ENCODE data around the gene PITPNC1. TPM values are rescaled to one million over a fixed set of nuclear protein-coding genes. Genes with fewer than 3 reads are reported as not detected.
"Not testable (repeated sequence)": the region's sequence is repeated elsewhere in the genome, so short reads cannot be mapped to it uniquely, and the experiment has no call there.

PITPNC1 gene
- total RNA-seq, 3 donors from 2014 or later: 11.0 to 17.7 (median 14.8) TPM

DNA sequence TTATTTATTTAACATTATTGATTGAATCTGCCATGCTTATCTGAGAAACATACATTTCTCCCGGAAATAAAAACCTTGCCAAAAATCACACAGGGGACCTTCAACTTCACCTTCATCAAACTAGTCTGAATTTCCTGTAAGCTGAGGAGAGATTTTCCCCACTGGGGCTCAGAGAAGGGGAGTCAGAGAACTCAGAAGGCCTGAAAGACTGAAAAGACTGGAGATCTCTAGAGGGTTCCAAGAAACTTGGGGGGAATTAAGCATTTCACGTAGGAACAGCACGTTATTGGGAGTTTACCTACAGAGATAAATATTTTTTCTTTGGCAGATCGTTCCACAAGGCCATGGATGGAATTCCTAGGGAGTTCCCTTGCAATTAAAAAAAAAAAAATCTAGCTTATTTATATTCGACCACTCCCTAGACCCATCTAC lies 340.1 kb downstream of the PITPNC1 start:
- TF ChIP-seq, protein P1, sequence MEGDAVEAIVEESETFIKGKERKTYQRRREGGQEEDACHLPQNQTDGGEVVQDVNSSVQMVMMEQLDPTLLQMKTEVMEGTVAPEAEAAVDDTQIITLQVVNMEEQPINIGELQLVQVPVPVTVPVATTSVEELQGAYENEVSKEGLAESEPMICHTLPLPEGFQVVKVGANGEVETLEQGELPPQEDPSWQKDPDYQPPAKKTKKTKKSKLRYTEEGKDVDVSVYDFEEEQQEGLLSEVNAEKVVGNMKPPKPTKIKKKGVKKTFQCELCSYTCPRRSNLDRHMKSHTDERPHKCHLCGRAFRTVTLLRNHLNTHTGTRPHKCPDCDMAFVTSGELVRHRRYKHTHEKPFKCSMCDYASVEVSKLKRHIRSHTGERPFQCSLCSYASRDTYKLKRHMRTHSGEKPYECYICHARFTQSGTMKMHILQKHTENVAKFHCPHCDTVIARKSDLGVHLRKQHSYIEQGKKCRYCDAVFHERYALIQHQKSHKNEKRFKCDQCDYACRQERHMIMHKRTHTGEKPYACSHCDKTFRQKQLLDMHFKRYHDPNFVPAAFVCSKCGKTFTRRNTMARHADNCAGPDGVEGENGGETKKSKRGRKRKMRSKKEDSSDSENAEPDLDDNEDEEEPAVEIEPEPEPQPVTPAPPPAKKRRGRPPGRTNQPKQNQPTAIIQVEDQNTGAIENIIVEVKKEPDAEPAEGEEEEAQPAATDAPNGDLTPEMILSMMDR (IDR thresholded peaks at IDR 0.05): no peak
- TF ChIP-seq POLR2A (IDR thresholded peaks at IDR 0.05) (no peak), POLR2AphosphoS5 (IDR thresholded peaks at IDR 0.05) (no peak)
- Histone ChIP-seq H3K4me3 (peak overlapping the region; percentile 75 to 99 (median 94)), H3K27ac (peak overlapping the region; percentile 65 to 93), H3K36me3 (no peaks in the 10 kb centered on the region), H3K4me1 (no peaks in the 10 kb centered on the region), H3K9me3 (no peaks in the 10 kb centered on the region), H3K27me3 (no peaks in the 10 kb centered on the region)
- intact Hi-C loops (cut with DNase I; ENCODE audit: low total_unique reads): no loop called here
- DNase-seq (ENCODE audit: low spot score in 2 of 2): no peak

DNA sequence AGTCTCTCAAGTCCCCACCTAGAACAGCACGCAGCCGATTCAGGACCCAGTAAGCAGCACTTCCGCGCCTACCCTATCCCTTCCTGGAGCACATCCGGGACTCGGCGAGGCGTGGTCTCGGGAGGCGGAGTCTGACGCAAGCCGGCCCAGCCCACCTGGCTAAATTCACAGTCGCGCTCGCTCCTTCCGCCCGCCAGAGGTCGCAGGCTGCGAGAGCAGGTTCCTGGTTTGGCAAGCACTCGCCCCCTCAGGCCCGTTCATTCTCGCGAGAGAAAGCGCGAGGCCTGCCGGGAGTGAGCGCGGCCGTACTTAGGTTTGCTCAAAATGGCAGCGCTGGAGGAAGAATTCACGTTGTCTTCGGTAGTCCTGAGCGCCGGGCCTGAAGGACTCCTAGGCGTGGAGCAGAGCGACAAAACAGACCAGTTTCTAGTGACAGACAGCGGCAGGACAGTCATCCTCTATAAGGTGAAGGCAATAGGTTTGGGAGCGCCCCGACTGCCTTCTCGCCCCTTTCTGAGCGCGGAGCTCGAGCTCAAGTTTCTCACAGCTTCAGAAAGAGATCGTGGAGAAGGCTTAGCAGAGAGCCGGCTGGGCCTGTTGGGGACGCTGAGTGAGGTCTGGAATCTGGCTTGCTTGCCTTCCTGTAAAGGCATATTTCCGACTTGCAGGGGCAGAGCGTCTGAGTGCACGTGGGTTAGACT lies 340.7 kb downstream of the PITPNC1 start, which contains the start of gene NOL11:
NOL11 (plus strand) TSS at position 313 of the 701 bp plus-strand sequence; CDS start at position 325, 12 bp downstream.
- peak within 1 kb of the TSS; percentile 75 to 99 (median 94) for H3K4me3 ChIP-seq
- peak; percentile 97 to 99 for DNase-seq (ENCODE audit: low spot score in 2 of 2)
- H3K36me3 ChIP-seq: no peaks in the 10 kb centered on the region
- TF ChIP-seq POLR2AphosphoS5 (IDR thresholded peaks at IDR 0.05) (peak; percentile 93 to 96 (median 96)), POLR2A (IDR thresholded peaks at IDR 0.05) (peak; percentile 71)
- TF ChIP-seq, protein P1 (IDR thresholded peaks at IDR 0.05): peak; percentile 93 to 98 (median 96)
- peak within 1 kb of the TSS; percentile 85 to 93 for H3K27ac ChIP-seq
- no peaks in the 10 kb centered on the region for H3K4me1 ChIP-seq
- H3K9me3 ChIP-seq: no peaks in the 10 kb centered on the region
- intact Hi-C loops (cut with DNase I; ENCODE audit: low total_unique reads): no loop called here
- no peaks in the 10 kb centered on the region for H3K27me3 ChIP-seq

DNA sequence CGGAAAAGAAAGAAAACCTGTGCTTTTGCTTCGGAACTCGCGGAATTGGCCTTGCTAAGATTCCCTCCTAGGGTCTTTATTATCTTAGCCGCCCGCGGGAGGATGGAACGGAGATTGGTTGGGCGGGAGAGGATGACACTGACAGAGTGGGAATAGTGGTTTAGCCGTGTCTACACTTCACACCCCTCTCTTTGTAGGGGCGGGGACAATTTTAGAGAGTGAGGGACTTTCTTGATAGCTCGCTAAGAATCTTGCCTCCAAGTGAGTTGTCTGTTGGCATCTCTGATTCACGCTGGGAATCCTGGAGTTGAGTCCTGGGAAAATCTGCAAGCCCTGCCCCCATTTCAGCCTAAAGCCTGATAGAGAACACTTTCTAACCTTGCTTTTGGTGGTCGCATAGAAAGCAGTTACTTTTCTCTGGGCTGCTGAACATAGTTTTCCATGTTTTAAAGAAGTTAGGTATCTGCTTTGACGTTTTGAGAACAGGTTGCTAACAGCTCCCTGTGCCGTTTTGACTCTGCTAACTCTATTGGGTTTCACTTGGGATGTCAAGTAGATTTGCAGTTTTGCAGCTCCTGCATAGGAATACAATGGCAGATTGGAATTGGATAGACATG lies 341.4 kb downstream of the PITPNC1 start:
- Histone ChIP-seq H3K27me3 (no peaks in the 10 kb centered on the region), H3K4me1 (no peaks in the 10 kb centered on the region), H3K9me3 (no peaks in the 10 kb centered on the region), H3K27ac (peak overlapping the region; percentile 85 to 93), H3K36me3 (no peaks in the 10 kb centered on the region), H3K4me3 (peak overlapping the region; percentile 75 to 99 (median 94))
- TF ChIP-seq, protein P1 (IDR thresholded peaks at IDR 0.05): no peak
- no peak for TF ChIP-seq POLR2A (IDR thresholded peaks at IDR 0.05)
- no peak for TF ChIP-seq POLR2AphosphoS5 (IDR thresholded peaks at IDR 0.05)
- DNase-seq (ENCODE audit: low spot score in 2 of 2): no peak
- intact Hi-C loops (cut with DNase I; ENCODE audit: low total_unique reads): no loop called here

DNA sequence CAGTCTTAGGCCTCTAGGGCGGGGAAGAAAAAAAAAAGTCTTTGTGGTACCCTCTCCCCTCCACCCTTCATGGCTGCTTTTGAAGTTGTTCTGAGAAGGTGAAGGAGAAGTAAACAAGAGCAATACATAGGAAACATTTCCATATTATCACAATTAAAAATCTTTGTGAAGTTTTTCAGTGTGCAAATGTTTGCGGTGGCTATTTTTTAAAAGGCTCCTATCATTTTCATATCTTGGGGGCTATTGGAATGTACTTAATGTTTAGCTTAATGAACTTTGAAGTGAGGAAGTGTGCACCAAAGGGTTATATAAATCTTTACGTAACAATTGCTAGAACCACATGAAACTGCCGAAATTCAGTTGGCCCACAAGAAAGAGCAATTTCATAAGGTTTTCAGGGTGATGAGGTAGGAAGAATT lies 348.3 kb downstream of the PITPNC1 start:
- H3K27ac ChIP-seq: no peak overlapping the region
- no peak for DNase-seq (ENCODE audit: low spot score in 2 of 2)
- no peaks in the 10 kb centered on the region for H3K4me1 ChIP-seq
- no peaks in the 10 kb centered on the region for H3K27me3 ChIP-seq
- no peak overlapping the region for H3K4me3 ChIP-seq
- H3K36me3 ChIP-seq: peaks cover 4% of the 10 kb centered on the region
- no peak for TF ChIP-seq POLR2A (IDR thresholded peaks at IDR 0.05)
- TF ChIP-seq, protein P1 (IDR thresholded peaks at IDR 0.05): no peak
- TF ChIP-seq POLR2AphosphoS5 (IDR thresholded peaks at IDR 0.05): no peak
- intact Hi-C loops (cut with DNase I; ENCODE audit: low total_unique reads): no loop called here
- H3K9me3 ChIP-seq: no peaks in the 10 kb centered on the region

DNA sequence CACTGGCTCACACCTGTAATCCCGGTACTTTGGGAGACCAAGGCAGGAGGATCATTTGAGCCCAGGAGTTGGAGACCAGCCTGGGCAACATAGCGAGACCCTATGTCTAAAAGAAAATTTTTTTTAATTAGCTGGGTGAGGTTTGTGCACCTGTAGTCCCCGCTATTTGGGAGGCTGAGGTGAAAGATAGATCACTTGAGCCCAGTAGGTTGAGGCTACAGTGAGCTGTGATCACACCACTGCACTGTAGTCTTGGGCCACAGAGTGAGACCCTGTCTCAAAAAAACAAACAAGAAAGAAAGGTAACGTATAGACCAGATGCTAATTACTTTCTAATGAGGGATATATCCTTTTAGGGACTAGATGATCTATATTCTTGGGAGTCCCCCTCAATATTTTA lies 348.7 kb downstream of the PITPNC1 start:
- Histone ChIP-seq H3K36me3 (peaks cover 4% of the 10 kb centered on the region), H3K4me3 (no peak overlapping the region), H3K27ac (no peak overlapping the region), H3K4me1 (no peaks in the 10 kb centered on the region), H3K27me3 (no peaks in the 10 kb centered on the region), H3K9me3 (no peaks in the 10 kb centered on the region)
- intact Hi-C loops (cut with DNase I; ENCODE audit: low total_unique reads): no loop called here
- TF ChIP-seq, protein P1 (IDR thresholded peaks at IDR 0.05): no peak
- no peak for DNase-seq (ENCODE audit: low spot score in 2 of 2)

DNA sequence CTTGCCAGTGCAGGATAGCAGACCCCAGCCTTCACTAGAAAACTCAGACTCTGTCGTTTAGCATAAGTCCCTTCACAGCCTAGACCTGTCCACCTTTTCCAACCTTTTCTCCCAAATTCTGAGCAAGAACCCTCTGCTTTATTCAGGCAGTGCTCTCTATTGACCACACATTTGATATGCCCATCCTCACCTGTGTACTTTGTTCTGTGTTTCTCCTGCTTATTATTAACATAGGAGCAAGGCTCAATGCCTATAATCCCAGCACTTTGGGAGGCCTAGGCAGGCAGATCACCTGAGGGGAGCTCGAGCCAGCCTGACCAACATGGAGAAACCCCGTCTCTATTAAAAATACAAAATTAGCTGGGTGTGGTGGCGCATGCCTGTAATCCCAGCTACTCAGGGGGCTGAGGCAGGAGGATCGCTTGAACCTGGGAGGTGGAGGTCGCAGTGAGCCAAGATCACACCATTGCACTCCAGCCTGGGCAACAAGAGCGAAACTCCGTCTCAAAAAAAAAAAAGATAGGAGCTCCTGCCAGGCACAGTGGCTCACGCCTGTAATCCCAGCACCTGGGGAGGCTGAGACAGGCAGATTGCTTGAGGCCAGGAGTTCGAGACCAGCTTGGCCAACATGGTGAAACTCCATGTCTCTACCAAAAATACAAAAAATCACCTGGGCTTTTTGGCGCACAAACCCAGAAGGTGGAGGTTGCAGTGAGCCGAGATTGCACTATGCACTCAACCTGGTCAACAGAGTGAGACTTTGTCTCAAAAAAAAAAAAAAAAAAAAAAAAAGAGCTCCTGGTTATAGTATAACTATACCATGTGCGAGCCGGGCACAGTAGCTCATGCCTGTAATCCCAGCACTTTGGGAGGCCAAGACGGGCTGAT lies 350.3 kb downstream of the PITPNC1 start:
- H3K36me3 ChIP-seq; H3K27ac ChIP-seq; H3K4me1 ChIP-seq; H3K4me3 ChIP-seq; H3K27me3 ChIP-seq; DNase-seq (ENCODE audit: low spot score in 2 of 2); H3K9me3 ChIP-seq; intact Hi-C loops (cut with DNase I; ENCODE audit: low total_unique reads): not testable (repeated sequence)

Data from breast epithelium (tissue), 4 donors.